Calu3 (cell line): Measurements from ENCODE around the gene TNIK. TPM values are rescaled to one million over a fixed set of nuclear protein-coding genes. Genes with fewer than 3 reads are reported as not detected.

ENCODE experiments used
- BruUV-seq: library from RNA; stranded (reverse); fragments of 400-500 nt; replicated peaks from 2 replicates; lab custom pipeline; 2021; lab: Mats Ljungman, UMichigan
- CTCF ChIA-PET: fragments of 300-600 bp; sonication (Branson Sonifier 250); formaldehyde crosslinking; loops from one replicate; lab custom pipeline; 2022; ENCODE audit warnings: antibody characterized with exemption; lab: Charles Lee
- DNase-seq: peaks from one replicate; pipeline ENCODE4 v3.0.0; 2022
- H3K27ac Mint-ChIP-seq: one replicate; pipeline ENCODE4 v1.8.0; 2022; ENCODE audit warnings: mixed read lengths; ENCODE audit not compliant: unreplicated experiment
- H3K27me3 Mint-ChIP-seq: one replicate; pipeline ENCODE4 v1.8.0; 2022; ENCODE audit warnings: mixed read lengths; ENCODE audit not compliant: unreplicated experiment
- H3K36me3 Mint-ChIP-seq: one replicate; pipeline ENCODE4 v1.8.0; 2022; ENCODE audit warnings: mild to moderate bottlenecking, moderate library complexity, mixed read lengths; ENCODE audit not compliant: insufficient read depth, unreplicated experiment
- H3K4me1 Mint-ChIP-seq: one replicate; pipeline ENCODE4 v1.8.0; 2022; ENCODE audit warnings: mild to moderate bottlenecking, low read depth, mixed read lengths; ENCODE audit not compliant: unreplicated experiment
- H3K4me3 Mint-ChIP-seq: one replicate; pipeline ENCODE4 v1.8.0; 2022; ENCODE audit warnings: mild to moderate bottlenecking, low read depth, moderate library complexity, mixed read lengths; ENCODE audit not compliant: unreplicated experiment
- H3K9me3 Mint-ChIP-seq: one replicate; pipeline ENCODE4 v1.8.0; 2022; ENCODE audit warnings: low read depth, mixed read lengths; ENCODE audit not compliant: unreplicated experiment
- CTCF ChIP-seq: fragments of 200-600 bp; IDR thresholded peaks from one replicate; pipeline ENCODE4 v1.8.0; 2022; ENCODE audit warnings: antibody characterized with exemption; ENCODE audit not compliant: unreplicated experiment
- intact Hi-C: fragments of 100-400 bp; cut with micrococcal nuclease; formaldehyde crosslinking; loops from one replicate; pipeline ENCODE4 v1.10.0; 2022; ENCODE audit not compliant: unreplicated experiment
- total RNA-seq: library from RNA; stranded (reverse); gene quantifications from 2 replicates; pipeline ENCODE4 v1.2.3, GENCODE V29; 2022

TNIK gene
- total RNA-seq, 1 experiment from 2014 or later, result 19.7 TPM

GRCh38 chr3:171460725-171461524 lies 720 bp upstream of the TNIK start:
- TSS peak; percentile 78 for BruUV-seq
- peak; percentile 76 for DNase-seq
- peaks cover 38% of the 10 kb centered on the region for H3K4me1 Mint-ChIP-seq
- CTCF ChIA-PET, result interaction anchor here (0.7 to 2.0 kb wide), 11 partner anchors 14 to 713 kb away, joined by 3 to 10 read pairs (median 5); no protein-coding TSS in a partner anchor
- intact Hi-C loops, result loop anchor here (2.0 to 10.0 kb wide), 5 partner anchors 104 to 414 kb away; no protein-coding TSS in a partner anchor
- no peaks in the 10 kb centered on the region for H3K27me3 Mint-ChIP-seq
- no peak for TF ChIP-seq CTCF
- H3K4me3 Mint-ChIP-seq, result peak overlapping the region; percentile 97
- peaks cover 39% of the 10 kb centered on the region for H3K36me3 Mint-ChIP-seq
- peak overlapping the region; percentile 85 for H3K27ac Mint-ChIP-seq
- no peaks in the 10 kb centered on the region for H3K9me3 Mint-ChIP-seq

GRCh38 chr3:171459137-171459941 lies 866 bp downstream of the TNIK start:
- H3K36me3 Mint-ChIP-seq, result peaks cover 39% of the 10 kb centered on the region
- BruUV-seq, result no TSS peak
- CTCF ChIA-PET, result interaction anchor here (0.6 to 1.2 kb wide), 2 partner anchors 252 to 675 kb away, joined by 4 read pairs; no protein-coding TSS in a partner anchor
- H3K27me3 Mint-ChIP-seq, result no peaks in the 10 kb centered on the region
- intact Hi-C loops, result loop anchor here (5.0 kb wide), 1 partner anchor 497 kb away; no protein-coding TSS in a partner anchor
- no peaks in the 10 kb centered on the region for H3K9me3 Mint-ChIP-seq
- peaks cover 45% of the 10 kb centered on the region for H3K4me1 Mint-ChIP-seq
- TF ChIP-seq CTCF, result no peak
- peak overlapping the region; percentile 85 for H3K27ac Mint-ChIP-seq
- DNase-seq, result peak; percentile 58
- peak overlapping the region; percentile 97 for H3K4me3 Mint-ChIP-seq

- Mint-ChIP-seq H3K27me3 (no peaks in the 10 kb centered on the region), H3K4me1 (peaks cover 45% of the 10 kb centered on the region), H3K36me3 (peaks cover 39% of the 10 kb centered on the region), H3K27ac (peak overlapping the region; percentile 85), H3K9me3 (no peaks in the 10 kb centered on the region), H3K4me3 (peak overlapping the region; percentile 97)
- peak; percentile 23 for DNase-seq
- intact Hi-C loops, result loop anchor here (5.0 kb wide), 1 partner anchor 496 kb away; no protein-coding TSS in a partner anchor
- CTCF ChIA-PET, result interaction anchor here (0.6 to 1.2 kb wide), 2 partner anchors 252 to 675 kb away, joined by 4 read pairs; no protein-coding TSS in a partner anchor
- TF ChIP-seq CTCF, result no peak
- no TSS peak for BruUV-seq
These were observed 1.4 kb downstream of the TNIK start for GRCh38 chr3:171458864-171459136.

GRCh38 chr3:171458071-171458863 lies 1.9 kb downstream of the TNIK start:
- Mint-ChIP-seq H3K27ac (peak overlapping the region; percentile 85), H3K36me3 (peaks cover 39% of the 10 kb centered on the region), H3K4me3 (peak overlapping the region; percentile 97), H3K4me1 (peaks cover 45% of the 10 kb centered on the region), H3K9me3 (no peaks in the 10 kb centered on the region), H3K27me3 (no peaks in the 10 kb centered on the region)
- CTCF ChIA-PET, result no interaction called here
- intact Hi-C loops, result loop anchor here (5.0 kb wide), 1 partner anchor 496 kb away; no protein-coding TSS in a partner anchor
- BruUV-seq, result TSS peak; percentile 22
- no peak for DNase-seq
- TF ChIP-seq CTCF, result no peak
